Stimulated activated CD4-positive, alpha-beta T cell treated with anti-CD3 and anti-CD28 coated beads, Interleukin-15, amount 100 ng/mL, for 48 hours (primary cell): Measurements from ENCODE around the gene CAMK4.

ENCODE experiments used
- DNase-seq, 2 donors: peaks; one replicate each; pipeline ENCODE4 v3.0.0-alpha.2; 2020; ENCODE audit warnings: low read depth in 2 of 2

CAMK4 gene

GRCh38 chr5:111532886-111533582 lies 308.9 kb downstream of the CAMK4 start:
- no peak for DNase-seq

- no peak for DNase-seq
Measured at GRCh38 chr5:111535879-111536549, 311.8 kb downstream of the CAMK4 start.

- DNase-seq = no peak
Measured at GRCh38 chr5:111537141-111538024, 313.2 kb downstream of the CAMK4 start.
